Stimulated activated CD8-positive, alpha-beta memory T cell treated with anti-CD3 and anti-CD28 coated beads, Interleukin-12 subunit alpha, Interleukin-12 subunit beta, amount 100 ng/mL, for 4 hours (primary cell): ENCODE results near the gene EIF4G1.

Source experiments
- DNase-seq: peaks from one replicate; pipeline ENCODE4 v3.0.0-alpha.2; 2020; ENCODE audit warnings: low read depth

The EIF4G1 gene

GRCh38 chr3:184305577-184305976 lies 8.8 kb upstream of the EIF4G1 start:
- DNase-seq, result no peak

DNA sequence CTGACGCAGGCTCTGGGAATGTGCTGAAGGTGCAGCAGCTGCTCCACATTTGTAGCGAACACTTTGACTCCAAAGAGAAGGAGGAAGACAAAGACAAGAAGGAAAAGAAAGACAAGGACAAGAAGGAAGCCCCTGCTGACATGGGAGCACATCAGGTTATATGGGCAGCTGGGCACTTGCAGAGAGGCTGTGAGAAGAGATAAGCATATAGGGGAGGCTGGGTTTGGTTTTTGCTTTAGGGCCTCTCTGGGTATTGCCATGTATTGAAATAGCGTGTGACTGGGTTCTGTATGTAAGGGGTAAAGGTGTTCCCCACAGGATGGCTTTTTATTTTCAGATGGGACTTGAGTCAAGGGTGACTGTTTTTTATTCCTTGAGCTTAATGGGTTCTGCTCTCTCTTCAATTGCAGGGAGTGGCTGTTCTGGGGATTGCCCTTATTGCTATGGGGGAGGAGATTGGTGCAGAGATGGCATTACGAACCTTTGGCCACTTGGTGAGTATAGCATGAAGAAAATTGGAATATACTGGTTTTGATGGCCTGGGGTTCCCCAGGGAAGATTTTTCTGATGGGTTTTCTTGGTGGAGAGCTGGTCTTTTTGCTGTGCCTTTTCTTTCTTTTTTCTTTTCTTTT lies 7.9 kb upstream of the EIF4G1 start:
- no peak for DNase-seq

- no peak for DNase-seq
Observed at GRCh38 chr3:184307915-184308314, 6.5 kb upstream of the EIF4G1 start.

DNA sequence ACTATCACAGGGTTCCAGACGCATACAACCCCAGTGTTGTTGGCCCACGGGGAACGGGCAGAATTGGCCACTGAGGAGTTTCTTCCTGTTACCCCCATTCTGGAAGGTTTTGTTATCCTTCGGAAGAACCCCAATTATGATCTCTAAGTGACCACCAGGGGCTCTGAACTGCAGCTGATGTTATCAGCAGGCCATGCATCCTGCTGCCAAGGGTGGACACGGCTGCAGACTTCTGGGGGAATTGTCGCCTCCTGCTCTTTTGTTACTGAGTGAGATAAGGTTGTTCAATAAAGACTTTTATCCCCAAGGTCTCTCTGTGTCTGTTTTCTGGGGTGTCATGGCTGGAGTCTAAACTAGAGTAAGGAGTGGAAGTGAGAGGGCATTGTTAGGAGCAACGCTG lies 5.7 kb upstream of the EIF4G1 start:
- no peak for DNase-seq

GRCh38 chr3:184311633-184312032 lies 2.8 kb upstream of the EIF4G1 start:
- no peak for DNase-seq

DNA sequence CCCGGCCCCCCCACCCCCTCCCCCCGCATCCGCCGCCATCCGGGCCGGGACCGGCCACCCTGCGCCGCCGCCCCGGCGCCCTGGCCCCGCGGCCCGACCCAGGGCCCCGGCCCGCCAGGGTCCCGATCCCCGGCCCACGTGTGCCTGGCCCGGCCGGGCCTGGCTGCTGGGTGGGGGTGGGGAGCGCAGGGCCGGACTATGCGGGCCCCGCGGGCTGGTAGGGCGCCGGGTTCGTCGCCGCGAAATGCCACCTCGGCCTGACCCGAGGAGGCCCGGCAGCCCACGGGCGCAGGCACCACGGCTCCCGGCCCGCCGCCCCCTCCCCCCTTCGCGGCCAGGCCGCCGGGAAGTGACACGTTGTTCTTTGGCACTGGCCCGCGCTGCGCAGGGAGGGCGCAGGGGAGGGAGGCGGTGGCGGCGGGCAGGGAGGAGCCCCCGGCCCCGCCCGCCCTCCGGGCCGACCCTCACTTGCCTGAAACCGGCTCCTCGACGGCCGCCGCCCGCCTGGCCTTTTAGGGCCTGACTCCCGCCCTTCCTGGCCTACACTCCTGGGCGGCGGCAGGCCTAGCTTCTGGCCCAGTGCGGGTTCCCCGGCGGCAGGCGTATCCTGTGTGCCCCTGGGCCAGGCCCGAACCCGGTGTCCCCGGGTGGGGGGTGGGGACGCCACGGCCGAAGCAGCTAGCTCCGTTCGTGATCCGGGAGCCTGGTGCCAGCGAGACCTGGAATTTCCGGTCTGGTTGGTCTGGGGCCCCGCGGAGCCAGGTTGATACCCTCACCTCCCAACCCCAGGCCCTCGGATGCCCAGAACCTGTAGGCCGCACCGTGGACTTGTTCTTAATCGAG lies 515 bp downstream of the EIF4G1 start:
- DNase-seq, result peak; percentile 62

- no peak for DNase-seq
Observed at GRCh38 chr3:184315543-184315867, 1.1 kb downstream of the EIF4G1 start.

- no peak for DNase-seq
Observed at GRCh38 chr3:184315871-184316661, 1.7 kb downstream of the EIF4G1 start.

GRCh38 chr3:184316792-184317191 lies 2.4 kb downstream of the EIF4G1 start:
- DNase-seq, result no peak

GRCh38 chr3:184317201-184317600 lies 2.8 kb downstream of the EIF4G1 start:
- DNase-seq, result no peak

- DNase-seq, result no peak
Observed at GRCh38 chr3:184320104-184320445, 5.7 kb downstream of the EIF4G1 start.

- DNase-seq, result no peak
Observed at GRCh38 chr3:184321666-184322065, 7.3 kb downstream of the EIF4G1 start.

GRCh38 chr3:184322731-184323487 lies 8.5 kb downstream of the EIF4G1 start:
- DNase-seq, result no peak

- no peak for DNase-seq
Observed at GRCh38 chr3:184323696-184324095, 9.3 kb downstream of the EIF4G1 start.

DNA sequence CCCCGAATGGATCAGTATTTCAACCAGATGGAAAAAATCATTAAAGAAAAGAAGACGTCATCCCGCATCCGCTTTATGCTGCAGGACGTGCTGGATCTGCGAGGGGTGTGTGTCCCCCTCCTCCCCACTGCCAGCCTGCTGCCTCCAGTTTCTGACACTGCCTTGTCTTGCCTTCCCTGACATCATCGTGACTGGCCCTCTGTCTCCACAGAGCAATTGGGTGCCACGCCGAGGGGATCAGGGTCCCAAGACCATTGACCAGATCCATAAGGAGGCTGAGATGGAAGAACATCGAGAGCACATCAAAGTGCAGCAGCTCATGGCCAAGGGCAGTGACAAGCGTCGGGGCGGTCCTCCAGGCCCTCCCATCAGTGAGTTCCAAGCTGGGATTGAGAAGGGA lies 10.9 kb downstream of the EIF4G1 start:
- no peak for DNase-seq

DNA sequence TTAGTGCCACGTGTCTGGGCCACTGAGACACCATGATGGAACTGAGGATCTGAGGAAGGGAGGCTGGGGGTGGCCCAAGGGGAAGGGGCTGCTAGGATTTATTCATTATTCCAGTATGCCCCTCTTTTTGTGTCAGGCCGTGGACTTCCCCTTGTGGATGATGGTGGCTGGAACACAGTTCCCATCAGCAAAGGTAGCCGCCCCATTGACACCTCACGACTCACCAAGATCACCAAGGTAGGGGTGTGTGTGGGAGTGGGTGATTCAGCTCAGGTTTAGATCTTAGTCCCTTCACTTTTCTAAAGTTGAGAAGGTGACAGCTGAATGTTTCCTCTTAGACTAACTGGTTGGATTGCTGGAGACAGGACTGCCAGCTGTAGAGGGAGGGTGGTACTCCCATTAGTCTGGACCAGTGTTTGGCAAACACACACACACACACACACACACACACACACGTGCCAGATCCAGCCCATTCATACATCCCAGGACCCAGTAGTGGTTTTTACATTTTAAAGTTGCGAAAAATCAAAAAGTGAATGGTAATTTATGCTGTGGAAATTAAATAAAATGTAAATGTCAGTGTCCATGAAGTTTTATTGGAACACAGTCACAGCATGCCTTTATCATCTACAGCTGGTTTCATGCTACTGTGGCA lies 11.4 kb downstream of the EIF4G1 start:
- DNase-seq, result no peak

DNA sequence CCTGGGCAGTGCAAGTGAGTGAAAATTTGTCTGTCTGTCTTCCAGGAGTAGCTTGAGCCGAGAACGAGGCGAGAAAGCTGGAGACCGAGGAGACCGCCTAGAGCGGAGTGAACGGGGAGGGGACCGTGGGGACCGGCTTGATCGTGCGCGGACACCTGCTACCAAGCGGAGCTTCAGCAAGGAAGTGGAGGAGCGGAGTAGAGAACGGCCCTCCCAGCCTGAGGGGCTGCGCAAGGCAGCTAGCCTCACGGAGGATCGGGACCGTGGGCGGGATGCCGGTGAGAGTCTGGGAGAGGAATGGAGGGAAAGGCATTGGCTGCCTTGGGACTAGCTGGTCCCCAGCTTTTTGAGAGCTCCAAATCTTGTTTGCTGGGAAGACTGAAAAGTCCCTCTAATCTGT lies 12.8 kb downstream of the EIF4G1 start:
- no peak for DNase-seq

GRCh38 chr3:184328516-184328915 lies 14.1 kb downstream of the EIF4G1 start:
- DNase-seq, result no peak

- no peak for DNase-seq
Observed at GRCh38 chr3:184332370-184333090, 18.1 kb downstream of the EIF4G1 start.

- DNase-seq, result no peak
Observed at GRCh38 chr3:184333190-184333589, 18.8 kb downstream of the EIF4G1 start.

- no peak for DNase-seq
Observed at GRCh38 chr3:184333700-184334099, 19.3 kb downstream of the EIF4G1 start.
